Natural killer cell (primary cell): Measurements from ENCODE around the gene MST1. TPM values are rescaled to one million over a fixed set of nuclear protein-coding genes. Genes with fewer than 3 reads are reported as not detected.

Source experiments
- ATAC-seq, 3 donors: fragments of 150-1000 bp in 2 of 3; fragments of 200-7000 bp in 1 of 3; cut with Tn5 transposase; 1 replicate in 1 of 3; 2 replicates in 2 of 3; pipeline ENCODE4 v1.10.0; 2021; ENCODE audit warnings: mild to moderate bottlenecking in 2 of 3, moderate library complexity in 2 of 3
- DNase-seq, 2 donors: peaks; one replicate each; pipeline versions ENCODE4 v3.0.0 to v3.0.0-alpha.2; 2013 to 2021; ENCODE audit warnings: mixed read lengths in 1 of 2
- H3K27ac ChIP-seq: one replicate; pipeline ENCODE4 v1.5.1; 2013; ENCODE audit warnings: mild to moderate bottlenecking, low read length
- H3K27me3 ChIP-seq: one replicate; pipeline ENCODE4 v1.6.1; 2013; ENCODE audit warnings: low read length; ENCODE audit not compliant: control insufficient read depth, insufficient read depth
- H3K36me3 ChIP-seq: one replicate; pipeline ENCODE4 v1.6.1; 2013; ENCODE audit warnings: low read length; ENCODE audit not compliant: control insufficient read depth, insufficient read depth
- H3K4me1 ChIP-seq: one replicate; pipeline ENCODE4 v1.6.1; 2013; ENCODE audit warnings: low read length; ENCODE audit not compliant: control insufficient read depth, insufficient read depth
- H3K4me3 ChIP-seq: one replicate; pipeline ENCODE4 v1.5.1; 2013; ENCODE audit warnings: low read length
- H3K9me3 ChIP-seq: one replicate; pipeline ENCODE4 v1.6.1; 2013; ENCODE audit warnings: low read length; ENCODE audit not compliant: control insufficient read depth, insufficient read depth
- H3K27ac Mint-ChIP-seq, 2 donors: one replicate each; pipeline ENCODE4 v1.8.0; 2022; ENCODE audit warnings: mild to moderate bottlenecking in 2 of 2, mixed read lengths in 2 of 2, moderate library complexity in 1 of 2
- H3K27me3 Mint-ChIP-seq, 2 donors: one replicate each; pipeline ENCODE4 v1.8.0; 2022; ENCODE audit warnings: low read depth in 2 of 2, mixed read lengths in 2 of 2
- H3K36me3 Mint-ChIP-seq: one replicate; pipeline ENCODE4 v1.8.0; 2022; ENCODE audit warnings: mixed read lengths
- H3K4me1 Mint-ChIP-seq, 2 donors: one replicate each; pipeline ENCODE4 v1.8.0; 2022; ENCODE audit warnings: mixed read lengths in 2 of 2
- H3K4me3 Mint-ChIP-seq: one replicate; pipeline ENCODE4 v1.8.0; 2022; ENCODE audit warnings: mild to moderate bottlenecking, moderate library complexity, mixed read lengths
- H3K9me3 Mint-ChIP-seq, 2 donors: one replicate each; pipeline ENCODE4 v1.8.0; 2022; ENCODE audit warnings: mixed read lengths in 2 of 2
- WGBS: methylation state at CpG from one replicate; pipeline ENCODE4 v1.1.7; 2013; ENCODE audit warnings: missing lambda C conversion rate; ENCODE audit not compliant: insufficient coverage; 5-methylcytosine and 5-hydroxymethylcytosine counted together
- intact Hi-C: fragments of 100-400 bp; cut with micrococcal nuclease; formaldehyde crosslinking; loops from one replicate; pipeline ENCODE4 v1.14.2; 2022
- total RNA-seq, 4 donors: library from RNA; stranded (reverse); fragments of 120-200 nt in 1 of 4; gene quantifications; one replicate each; pipeline versions ENCODE4 v1.2.3 to v1.2.4, GENCODE V29; 2013 to 2022
- TF ChIP-seq, protein P1 (sequence below): fragments of 200-600 bp; IDR thresholded peaks from one replicate; pipeline ENCODE4 v1.8.0; 2022; ENCODE audit warnings: antibody characterized with exemption

Gene MST1
- total RNA-seq, 3 donors from 2014 or later (not counting 1 experiment from before 2014, with no cell fraction given) = 9.5 to 19.1 (median 15.2) TPM

DNA sequence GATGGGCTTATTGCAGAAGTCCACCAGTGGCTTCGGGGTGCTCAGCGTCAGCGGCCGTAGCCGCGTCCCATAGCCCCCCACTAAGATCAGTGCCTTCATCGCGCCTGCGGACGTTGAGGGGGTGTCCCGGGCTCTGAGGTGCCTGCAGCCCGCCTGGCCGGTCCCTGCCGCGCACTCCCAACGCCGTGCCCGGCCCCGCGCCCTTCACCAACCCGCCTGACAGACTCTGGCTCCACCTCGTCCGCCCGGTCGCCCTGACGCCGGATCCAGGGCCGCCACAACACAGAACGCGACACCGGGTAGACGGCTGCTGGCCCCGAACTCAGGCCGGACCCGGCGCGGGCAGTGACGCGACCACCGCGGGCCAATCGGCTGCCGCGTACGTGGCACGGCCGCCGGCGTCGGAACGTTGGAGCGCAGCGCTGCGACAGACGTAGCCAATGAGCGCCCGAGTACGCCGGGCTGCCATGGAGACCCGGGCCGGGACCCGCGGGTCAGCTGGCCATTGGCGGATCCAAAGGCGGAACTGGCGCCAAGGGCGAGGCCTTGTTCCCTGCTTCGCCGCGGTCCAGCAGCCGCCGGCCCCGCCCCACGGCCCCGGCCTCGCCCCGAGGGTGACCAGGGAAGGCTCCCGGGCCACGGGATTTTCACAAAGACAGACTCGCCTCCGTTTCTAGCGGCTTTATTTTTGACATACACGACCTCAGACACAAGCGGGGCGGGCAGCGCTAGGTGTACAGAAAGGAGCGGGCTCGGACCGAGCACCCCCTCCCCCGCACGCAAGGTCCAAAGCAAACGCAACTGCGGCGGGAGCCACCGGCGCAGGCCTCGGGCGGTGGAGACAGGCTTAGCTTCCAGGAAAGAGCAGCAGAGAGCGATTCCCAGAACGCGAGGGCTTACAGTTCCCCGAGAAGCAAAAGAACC, 34.6 kb upstream of the MST1 start, which contains the start of gene GMPPB:
Gene GMPPB, minus strand, starts transcription at position 324 of the 924 bp plus-strand sequence. Its CDS starts 225 bp downstream, at position 99.
- no peaks in the 10 kb centered on the region for H3K9me3 ChIP-seq
- Mint-ChIP-seq H3K27ac (peak within 1 kb of the TSS; percentile 88 to 93), H3K4me3 (peak within 1 kb of the TSS; percentile 92), H3K36me3 (no peaks in the 10 kb centered on the region), H3K9me3 (no peaks in the 10 kb centered on the region), H3K4me1 (peaks cover 27 to 39% of the 10 kb centered on the region in 2 donors), H3K27me3 (no peaks in the 10 kb centered on the region)
- TF ChIP-seq, protein P1, sequence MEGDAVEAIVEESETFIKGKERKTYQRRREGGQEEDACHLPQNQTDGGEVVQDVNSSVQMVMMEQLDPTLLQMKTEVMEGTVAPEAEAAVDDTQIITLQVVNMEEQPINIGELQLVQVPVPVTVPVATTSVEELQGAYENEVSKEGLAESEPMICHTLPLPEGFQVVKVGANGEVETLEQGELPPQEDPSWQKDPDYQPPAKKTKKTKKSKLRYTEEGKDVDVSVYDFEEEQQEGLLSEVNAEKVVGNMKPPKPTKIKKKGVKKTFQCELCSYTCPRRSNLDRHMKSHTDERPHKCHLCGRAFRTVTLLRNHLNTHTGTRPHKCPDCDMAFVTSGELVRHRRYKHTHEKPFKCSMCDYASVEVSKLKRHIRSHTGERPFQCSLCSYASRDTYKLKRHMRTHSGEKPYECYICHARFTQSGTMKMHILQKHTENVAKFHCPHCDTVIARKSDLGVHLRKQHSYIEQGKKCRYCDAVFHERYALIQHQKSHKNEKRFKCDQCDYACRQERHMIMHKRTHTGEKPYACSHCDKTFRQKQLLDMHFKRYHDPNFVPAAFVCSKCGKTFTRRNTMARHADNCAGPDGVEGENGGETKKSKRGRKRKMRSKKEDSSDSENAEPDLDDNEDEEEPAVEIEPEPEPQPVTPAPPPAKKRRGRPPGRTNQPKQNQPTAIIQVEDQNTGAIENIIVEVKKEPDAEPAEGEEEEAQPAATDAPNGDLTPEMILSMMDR = no peak
- ATAC-seq = peak; percentile 77 to 90 (median 81)
- H3K4me1 ChIP-seq = peaks cover 43% of the 10 kb centered on the region
- intact Hi-C loops = no loop called here
- peaks cover 27% of the 10 kb centered on the region for H3K36me3 ChIP-seq
- WGBS = under 1% methylated on average over 102 of the region's 102 CpGs
- H3K27ac ChIP-seq = peak within 1 kb of the TSS; percentile 97
- peak within 1 kb of the TSS; percentile 99 for H3K4me3 ChIP-seq
- DNase-seq = peak; percentile 93 to 95
- no peaks in the 10 kb centered on the region for H3K27me3 ChIP-seq

DNA sequence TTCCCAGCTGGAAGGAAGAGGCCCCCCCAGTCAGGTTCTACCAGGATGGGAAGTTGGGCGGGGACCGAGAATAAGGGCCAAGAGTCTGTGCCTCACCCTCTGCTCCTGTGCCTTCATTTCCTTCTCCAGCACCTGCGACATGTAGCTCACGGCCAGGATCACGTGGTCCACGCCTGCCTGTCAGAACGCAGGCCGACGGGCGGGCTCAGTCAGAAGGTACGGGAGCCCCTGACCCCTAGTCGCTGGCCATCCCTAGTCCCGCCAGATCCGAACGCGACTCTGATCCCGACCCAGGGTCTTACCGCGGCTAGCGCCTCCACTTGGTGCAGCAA, 34.0 kb upstream of the MST1 start:
- H3K4me1 Mint-ChIP-seq = peaks cover 34 to 46% of the 10 kb centered on the region in 2 donors
- DNase-seq = peak in 1 of 2 donors; percentile 79

GRCh38 chr3:49722896-49723295, 33.6 kb upstream of the MST1 start:
- no peak for DNase-seq
- Histone ChIP-seq H3K27ac (peak overlapping the region; percentile 97), H3K27me3 (no peaks in the 10 kb centered on the region), H3K4me3 (peak overlapping the region; percentile 99), H3K9me3 (no peaks in the 10 kb centered on the region), H3K36me3 (peaks cover 24% of the 10 kb centered on the region), H3K4me1 (peaks cover 51% of the 10 kb centered on the region)
- Mint-ChIP-seq H3K36me3 (no peaks in the 10 kb centered on the region), H3K27ac (peak overlapping the region; percentile 88 to 93), H3K4me1 (peaks cover 34 to 46% of the 10 kb centered on the region in 2 donors), H3K4me3 (peak overlapping the region; percentile 92), H3K9me3 (no peaks in the 10 kb centered on the region), H3K27me3 (no peaks in the 10 kb centered on the region)
- 80% methylated on average over 8 of the region's 8 CpGs for WGBS
- TF ChIP-seq, protein P1 = no peak
- intact Hi-C loops = no loop called here
- no peak for ATAC-seq

More for the DNA sequence above, 34.0 kb upstream of the MST1 start:
- Mint-ChIP-seq H3K9me3 (no peaks in the 10 kb centered on the region), H3K4me3 (peak overlapping the region; percentile 92), H3K36me3 (no peaks in the 10 kb centered on the region), H3K27ac (peak overlapping the region; percentile 88 to 93), H3K27me3 (no peaks in the 10 kb centered on the region)
- H3K27ac ChIP-seq = peak overlapping the region; percentile 97
- H3K4me3 ChIP-seq = peak overlapping the region; percentile 99
- 0% methylated on average over 20 of the region's 20 CpGs for WGBS
- H3K36me3 ChIP-seq = peaks cover 27% of the 10 kb centered on the region
- no peaks in the 10 kb centered on the region for H3K27me3 ChIP-seq
- TF ChIP-seq, protein P1 = no peak
- ATAC-seq = no peak
- H3K9me3 ChIP-seq = no peaks in the 10 kb centered on the region
- H3K4me1 ChIP-seq = peaks cover 49% of the 10 kb centered on the region
- intact Hi-C loops = no loop called here
